Hepatocyte (in vitro differentiated cells): ENCODE data around the gene EMILIN1. TPM values are rescaled to one million over a fixed set of nuclear protein-coding genes. Genes with fewer than 3 reads are reported as not detected.

Source experiments
- DNase-seq: peaks from one replicate; pipeline ENCODE4 v3.0.0-alpha.2; 2016; ENCODE audit warnings: low spot score
- H2AFZ ChIP-seq: fragments of 200-600 bp; sonication (generic); 2 replicates; pipeline ENCODE4 v1.6.0; 2016; ENCODE audit warnings: antibody characterized with exemption, mild to moderate bottlenecking
- H3K27ac ChIP-seq: fragments of 200-600 bp; sonication (generic); 2 replicates; pipeline ENCODE4 v1.5.1; 2016; ENCODE audit warnings: mild to moderate bottlenecking
- H3K27me3 ChIP-seq: fragments of 200-600 bp; sonication (generic); 2 replicates; pipeline ENCODE4 v1.6.1; 2016
- H3K36me3 ChIP-seq: fragments of 200-600 bp; sonication (generic); replicated peaks from 2 replicates; pipeline ENCODE4 v1.5.1; 2016; ENCODE audit warnings: low read depth; ENCODE audit not compliant: insufficient read depth
- H3K4me1 ChIP-seq: fragments of 200-600 bp; sonication (generic); 2 replicates; pipeline ENCODE4 v1.5.1; 2016; ENCODE audit warnings: mild to moderate bottlenecking, moderate library complexity; ENCODE audit not compliant: insufficient read depth
- H3K4me2 ChIP-seq: fragments of 200-600 bp; sonication (generic); 2 replicates; pipeline ENCODE4 v1.6.0; 2016
- H3K4me3 ChIP-seq: fragments of 200-600 bp; sonication (generic); 2 replicates; pipeline ENCODE4 v1.5.1; 2016; ENCODE audit warnings: mild to moderate bottlenecking
- H3K79me2 ChIP-seq: fragments of 200-600 bp; sonication (generic); 2 replicates; pipeline ENCODE4 v1.6.0; 2017; ENCODE audit warnings: mild to moderate bottlenecking
- H3K9me2 ChIP-seq: fragments of 200-600 bp; sonication (generic); replicated peaks from 2 replicates; pipeline ENCODE4 v1.6.0; 2017; ENCODE audit warnings: mild to moderate bottlenecking; ENCODE audit not compliant: insufficient read depth
- H3K9me3 ChIP-seq: fragments of 200-600 bp; sonication (generic); 2 replicates; pipeline ENCODE4 v1.5.1; 2016; ENCODE audit warnings: low read depth, mild to moderate bottlenecking
- H4K20me1 ChIP-seq: fragments of 200-600 bp; sonication (generic); 2 replicates; pipeline ENCODE4 v1.6.0; 2016; ENCODE audit warnings: mild to moderate bottlenecking; ENCODE audit not compliant: insufficient read depth, poor library complexity, severe bottlenecking
- CTCF ChIP-seq: fragments of 200-600 bp; sonication (generic); IDR thresholded peaks from 2 replicates; pipeline ENCODE4 v1.5.1; 2016; ENCODE audit warnings: antibody characterized with exemption, mild to moderate bottlenecking; ENCODE audit not compliant: poor library complexity
- EZH2 ChIP-seq: fragments of 200-600 bp; sonication (generic); IDR thresholded peaks from 2 replicates; pipeline ENCODE4 v1.6.1; 2016; ENCODE audit warnings: antibody characterized with exemption, mild to moderate bottlenecking, borderline replicate concordance
- EZH2phosphoT487 ChIP-seq: fragments of 200-600 bp; sonication (generic); IDR thresholded peaks from one replicate; pipeline ENCODE4 v1.6.1; 2018; ENCODE audit warnings: antibody characterized with exemption, mild to moderate bottlenecking, low read depth, moderate library complexity; ENCODE audit not compliant: unreplicated experiment, severe bottlenecking
- WGBS: methylation state at CpG from one replicate; pipeline ENCODE4 v1.1.6; 2016; ENCODE audit warnings: low lambda C conversion rate; ENCODE audit errors: missing lambda C conversion rate; 5-methylcytosine and 5-hydroxymethylcytosine counted together
- polyA plus RNA-seq: library from polyadenylated mRNA; unstranded; fragments of >200 nt; fragmentation: Nextera tagmentation; extraction: Ambion mirVana; gene quantifications from 2 replicates; pipeline ENCODE4 v1.2.1, GENCODE V29; 2016
- total RNA-seq: library from RNA; depleted of rRNA; stranded (reverse); fragments of >200 nt; gene quantifications from 2 replicates; pipeline ENCODE4 v1.2.3, GENCODE V29; 2014

EMILIN1 gene
- total and polyA plus RNA-seq, 2 experiments from 2014 or later, result 80.8 to 109 TPM

- Histone ChIP-seq H3K4me1 (peaks cover 12% of the 10 kb centered on the region), H3K79me2 (peaks cover 49% of the 10 kb centered on the region), H3K9me2 (no peaks in the 10 kb centered on the region), H3K4me3 (peak overlapping the region; percentile 70), H3K9me3 (no peaks in the 10 kb centered on the region), H3K27me3 (no peaks in the 10 kb centered on the region), H3K36me3 (no peaks in the 10 kb centered on the region), H4K20me1 (peaks cover 5% of the 10 kb centered on the region), H2AFZ (peak overlapping the region; percentile 99), H3K27ac (peak overlapping the region; percentile 58), H3K4me2 (peak overlapping the region; percentile 92)
- TF ChIP-seq EZH2 (no peak), CTCF (no peak), EZH2phosphoT487 (no peak)
- DNase-seq, result no peak
- WGBS, result 16% methylated on average over 11 of the region's 11 CpGs
Measured at GRCh38 chr2:27033253-27033852, 45.1 kb upstream of the EMILIN1 start.

- 97% methylated on average over 6 of the region's 6 CpGs for WGBS
- Histone ChIP-seq H3K4me3 (no peak overlapping the region), H2AFZ (no peak overlapping the region), H3K4me2 (no peak overlapping the region), H3K27ac (no peak overlapping the region), H3K79me2 (peaks cover 25% of the 10 kb centered on the region), H3K27me3 (no peaks in the 10 kb centered on the region), H3K9me3 (no peaks in the 10 kb centered on the region), H4K20me1 (peaks cover 5% of the 10 kb centered on the region), H3K4me1 (peaks cover 12% of the 10 kb centered on the region), H3K36me3 (no peaks in the 10 kb centered on the region), H3K9me2 (no peaks in the 10 kb centered on the region)
- TF ChIP-seq CTCF, result no peak
- TF ChIP-seq EZH2phosphoT487, result no peak
- TF ChIP-seq EZH2, result no peak
- DNase-seq, result no peak
Measured at GRCh38 chr2:27038012-27038411, 40.4 kb upstream of the EMILIN1 start.

GRCh38 chr2:27038631-27039339, 39.6 kb upstream of the EMILIN1 start:
- no peaks in the 10 kb centered on the region for H3K9me3 ChIP-seq
- no peak overlapping the region for H3K4me2 ChIP-seq
- peaks cover 8% of the 10 kb centered on the region for H3K4me1 ChIP-seq
- no peaks in the 10 kb centered on the region for H3K36me3 ChIP-seq
- H3K27me3 ChIP-seq, result no peaks in the 10 kb centered on the region
- no peaks in the 10 kb centered on the region for H3K9me2 ChIP-seq
- no peak overlapping the region for H3K27ac ChIP-seq
- H4K20me1 ChIP-seq, result peaks cover 5% of the 10 kb centered on the region
- H3K79me2 ChIP-seq, result peaks cover 18% of the 10 kb centered on the region
- H3K4me3 ChIP-seq, result no peak overlapping the region
- DNase-seq, result no peak
- no peak for TF ChIP-seq EZH2phosphoT487
- TF ChIP-seq EZH2, result no peak
- no peak for TF ChIP-seq CTCF
- no peak overlapping the region for H2AFZ ChIP-seq
- WGBS, result 95% methylated on average over 17 of the region's 17 CpGs
